ENCODE results near the gene PTPRZ1.

- no peak for TF ChIP-seq POLR2A (IDR thresholded peaks at IDR 0.05)
- no peak for TF ChIP-seq CTCF (IDR thresholded peaks at IDR 0.05)
Measured at GRCh38 chr7:121847041-121847440, 25.9 kb upstream of the PTPRZ1 start.
